Heart left ventricle (tissue), 13 donors: Measurements from ENCODE around the gene COL4A6.

Experiments used
- POLR2A ChIP-seq, 2 donors: fragments of 450-650 bp; IDR thresholded peaks; one replicate each; pipeline ENCODE4 v1.6.1; 2017; ENCODE audit warnings: antibody characterized with exemption in 2 of 2, mild to moderate bottlenecking in 2 of 2, moderate library complexity in 2 of 2
- TF ChIP-seq, protein P1 (sequence below), 12 donors: fragments of 200-600 bp; sonication (generic) in 4 of 12; IDR thresholded peaks; one replicate each; pipeline versions ENCODE4 v1.5.0 to v1.8.0; 2018 to 2022; ENCODE audit warnings: antibody characterized with exemption in 12 of 12, mild to moderate bottlenecking in 5 of 12
- donor health status: ischemic (EF 13 %, LVEDD 7.1; RV severe dilation, severe dysfunction).
- donor health status: DM: no; HTN: yes; CAD: no.
- donor health status: DM: no; HTN: no; CAD: no.
- donor health status: ischemic (EF 25% LVEDD 6.9; RV normal size, moderate dysfunction).
- donor health status: ischemic (EF 25% LVEDD 5.7; RV mildly dilated, moderate dysfunction).
- donor health status: ischemic (EF 35%, LVEDD 5.7; RV mildly dilated, moderate dysfunction).
- donor health status: nonischemic (EF 11% LVEDD 7.7; RV severe dilation, severe dysfunction).
- donor health status: DM: yes; HTN: yes; CAD: no.
- donor health status: PGD.
- donor health status: ischemic (EF 29% LVEDD 5.4; RV normal size, mild dysfunction).
- donor health status: nonischemic (EF 23%, LVEDD 6.1; RV moderate dilation, normal function).

DNA sequence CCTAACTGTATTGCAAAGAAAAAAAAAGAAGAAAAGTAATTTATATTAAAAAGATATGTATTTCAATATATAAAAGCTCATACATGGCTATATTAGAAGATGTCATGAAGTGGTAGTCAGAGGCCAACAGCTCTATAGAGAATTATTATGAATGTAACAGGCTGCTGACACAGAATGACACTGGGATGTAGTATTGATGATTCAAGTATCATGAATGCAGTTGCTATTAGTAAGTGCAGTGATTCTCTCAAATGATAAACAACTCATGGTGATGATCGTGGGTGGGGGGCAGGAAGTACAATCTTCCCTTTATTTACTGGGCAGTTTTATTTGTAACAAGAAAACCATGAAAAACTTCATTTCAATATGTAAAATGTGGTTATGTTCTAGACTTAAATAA is 124.6 kb downstream of the COL4A6 start:
- TF ChIP-seq, protein P1, sequence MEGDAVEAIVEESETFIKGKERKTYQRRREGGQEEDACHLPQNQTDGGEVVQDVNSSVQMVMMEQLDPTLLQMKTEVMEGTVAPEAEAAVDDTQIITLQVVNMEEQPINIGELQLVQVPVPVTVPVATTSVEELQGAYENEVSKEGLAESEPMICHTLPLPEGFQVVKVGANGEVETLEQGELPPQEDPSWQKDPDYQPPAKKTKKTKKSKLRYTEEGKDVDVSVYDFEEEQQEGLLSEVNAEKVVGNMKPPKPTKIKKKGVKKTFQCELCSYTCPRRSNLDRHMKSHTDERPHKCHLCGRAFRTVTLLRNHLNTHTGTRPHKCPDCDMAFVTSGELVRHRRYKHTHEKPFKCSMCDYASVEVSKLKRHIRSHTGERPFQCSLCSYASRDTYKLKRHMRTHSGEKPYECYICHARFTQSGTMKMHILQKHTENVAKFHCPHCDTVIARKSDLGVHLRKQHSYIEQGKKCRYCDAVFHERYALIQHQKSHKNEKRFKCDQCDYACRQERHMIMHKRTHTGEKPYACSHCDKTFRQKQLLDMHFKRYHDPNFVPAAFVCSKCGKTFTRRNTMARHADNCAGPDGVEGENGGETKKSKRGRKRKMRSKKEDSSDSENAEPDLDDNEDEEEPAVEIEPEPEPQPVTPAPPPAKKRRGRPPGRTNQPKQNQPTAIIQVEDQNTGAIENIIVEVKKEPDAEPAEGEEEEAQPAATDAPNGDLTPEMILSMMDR (IDR thresholded peaks at IDR 0.05): no peak
- no peak for TF ChIP-seq POLR2A (IDR thresholded peaks at IDR 0.05)
